Melanocyte of skin (primary cell): ENCODE results near the gene WDR72. TPM values are rescaled to one million over a fixed set of nuclear protein-coding genes. Genes with fewer than 3 reads are reported as not detected.

Experiments
- small RNA-seq, 2 donors: library from RNA; depleted of rRNA; stranded (forward); fragments of <200 nt; gene quantifications; one replicate each; pipeline ENCODE3, GENCODE V24; 2012
- total RNA-seq, 2 donors: library from RNA; depleted of rRNA; stranded (reverse); fragments of >200 nt; gene quantifications; 2 replicates each; pipeline ENCODE4 v1.2.3, GENCODE V29; 2012

The WDR72 gene
- total RNA-seq: 1 to 10 TPM; 1.3 to 3.4 TPM

GRCh38 chr15:53759411-53759931, at the start of gene WDR72:
TSS of gene WDR72 (minus strand) at chr15:53759663. CDS start at chr15:53733149, 26,514 bp downstream.

Small RNA genes within 50 kb of the gene (small RNA-seq; reads per million reads assigned to genes)
- gene RNU2-53P (0 to 0.17 reads per million in 2 donors), gene RNU6-449P (0 reads per million in 2 donors)

Other genes starting within 250 kb of the WDR72 start
- under 1 TPM in 1 of 2 donors, not detected in 1; under 0.01 TPM for gene UNC13C, start 218.8 kb upstream of the WDR72 start, total RNA-seq